ENCODE measurements around the gene HSP90AA1. TPM values are rescaled to one million over a fixed set of nuclear protein-coding genes. Genes with fewer than 3 reads are reported as not detected.
"Not testable (repeated sequence)": the region's sequence is repeated elsewhere in the genome, so short reads cannot be mapped to it uniquely, and the experiment has no call there.

Gene HSP90AA1
- total and polyA plus RNA-seq, 2 of the 8 experiments (the other 6 are each of a cell fraction or from before 2014, with no cell fraction given): 339 to 878 TPM

DNA sequence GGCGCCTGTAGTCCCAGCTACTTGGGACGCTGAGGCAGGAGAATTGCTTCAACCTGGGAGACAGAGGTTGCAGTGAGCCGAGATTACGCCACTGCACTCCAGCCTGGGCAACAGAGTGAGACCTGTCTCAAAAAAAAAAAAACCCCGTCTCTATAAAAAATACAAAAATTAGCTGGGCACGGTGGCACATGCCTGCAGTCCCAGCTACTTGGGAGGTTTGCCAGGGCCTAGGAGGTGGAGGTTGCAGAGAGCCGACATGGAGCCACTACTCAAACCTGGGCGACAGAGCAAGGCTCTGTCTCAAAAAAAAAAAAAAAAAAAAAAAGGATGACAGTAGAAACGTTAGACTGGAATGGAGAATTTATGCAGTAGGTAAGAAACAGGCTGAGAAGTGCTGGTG is 47.2 kb upstream of the HSP90AA1 start:
- CTCF ChIA-PET (ENCODE audit: partially characterized antibody): interaction anchor here (0.6 kb wide), 1 partner anchor 1230 kb away, joined by 3 read pairs; no protein-coding TSS in a partner anchor
- 92% methylated on average over 9 of the region's 9 CpGs; no CpG with 5 or more reads in 1 of the 2 experiments for WGBS, 2 experiments (ENCODE audit: extremely low coverage in 1 of 2, insufficient coverage in 1 of 2, insufficient read length in 1 of 2, insufficient replicate concordance in 2 of 2, low coverage in 1 of 2, low lambda C conversion rate in 2 of 2, missing lambda C conversion rate in 1 of 2)

More for the DNA sequence above, 47.2 kb upstream of the HSP90AA1 start:
- H3K18ac ChIP-seq (ENCODE audit: extremely low read depth, low read length); H3K4ac ChIP-seq (replicated peaks; ENCODE audit: insufficient read length, low read depth, low read length); H3K36me3 ChIP-seq (ENCODE audit: control insufficient read depth in 2 of 4, insufficient read depth in 4 of 4, low read length in 3 of 4); H3K9me3 ChIP-seq (ENCODE audit: insufficient read depth in 2 of 2, low read depth in 1 of 2, low read length in 1 of 2); H2BK5ac ChIP-seq (ENCODE audit: low read depth, low read length); H3K9ac ChIP-seq (replicated peaks in 1 of 4; ENCODE audit: extremely low read depth in 1 of 4, low read depth in 3 of 4, low read length in 3 of 4); H3K23ac ChIP-seq (ENCODE audit: insufficient read length); H2BK15ac ChIP-seq (ENCODE audit: low read length); H2BK12ac ChIP-seq (ENCODE audit: low read depth, low read length); H3K4me1 ChIP-seq (replicated peaks in 1 of 4; ENCODE audit: control insufficient read depth in 3 of 4, insufficient read depth in 4 of 4, low read length in 3 of 4); H4K20me1 ChIP-seq (replicated peaks in 1 of 2; ENCODE audit: control insufficient read depth in 1 of 2, insufficient read depth in 2 of 2, low read length in 2 of 2); H4K5ac ChIP-seq (ENCODE audit: insufficient read length, low read depth, low read length); H2AK5ac ChIP-seq (ENCODE audit: low read depth, low read length); POLR2A ChIA-PET (ENCODE audit: partially characterized antibody); H4K91ac ChIP-seq (replicated peaks; ENCODE audit: insufficient read length, low read length); H3K4me3 ChIP-seq (ENCODE audit: extremely low read depth in 1 of 4, insufficient read depth in 2 of 4, low read depth in 3 of 4, low read length in 4 of 4); H3K27me3 ChIP-seq (replicated peaks in 1 of 4; ENCODE audit: control insufficient read depth in 3 of 4, extremely low read depth in 1 of 4, insufficient read depth in 3 of 4, low read length in 3 of 4); FAIRE-seq; H3K27ac ChIP-seq (ENCODE audit: low read depth, low read length); H3K79me1 ChIP-seq (ENCODE audit: low read depth, low read length); H3K23me2 ChIP-seq (ENCODE audit: low read depth, low read length); H2AFZ ChIP-seq (ENCODE audit: low read length); H3K4me2 ChIP-seq (ENCODE audit: insufficient read depth in 1 of 2, low read depth in 2 of 2, low read length in 2 of 2); H3K14ac ChIP-seq (ENCODE audit: insufficient read length); DNase-seq (ENCODE audit: low read depth in 1 of 2, low spot score in 2 of 2); H2BK20ac ChIP-seq (ENCODE audit: low read length); H4K8ac ChIP-seq (ENCODE audit: extremely low read depth, insufficient read depth, low read length); H2BK120ac ChIP-seq (replicated peaks; ENCODE audit: low read depth, low read length); H3K56ac ChIP-seq (replicated peaks; ENCODE audit: insufficient read length, low read depth, low read length): not testable (repeated sequence)
- H3K79me2 ChIP-seq (ENCODE audit: control insufficient read depth in 1 of 2, insufficient read depth in 2 of 2, low read length in 2 of 2): peaks cover 0 to 10% of the 10 kb centered on the region in 2 experiments; a peak in 2 of 4 replicates

All from H1 (cell line).